Activated CD8-positive, alpha-beta T cell treated with anti-CD3 and anti-CD28 coated beads for 36 hours (primary cell): ENCODE data around the gene LRMDA. TPM values are rescaled to one million over a fixed set of nuclear protein-coding genes. Genes with fewer than 3 reads are reported as not detected.

Experiments used
- ATAC-seq: fragments of 200-7000 bp; cut with Tn5 transposase; one replicate; pipeline ENCODE4 v1.10.0; 2021; ENCODE audit warnings: mild to moderate bottlenecking, moderate library complexity
- CTCF ChIA-PET: fragments of 350-600 bp; sonication (Branson Sonifier 250); formaldehyde crosslinking; loops from one replicate; lab custom pipeline; 2021; ENCODE audit warnings: antibody characterized with exemption; lab: Charles Lee
- POLR2A ChIA-PET: fragments of 350-600 bp; sonication (Branson Sonifier 250); formaldehyde crosslinking; loops from one replicate; lab custom pipeline; 2021; ENCODE audit warnings: antibody characterized with exemption; lab: Charles Lee
- DNase-seq: peaks from one replicate; pipeline ENCODE4 v3.0.0-alpha.2; 2020
- H3K27ac Mint-ChIP-seq: one replicate; pipeline ENCODE4 v1.8.0; 2021; ENCODE audit warnings: mild to moderate bottlenecking, mixed read lengths
- H3K27me3 Mint-ChIP-seq: one replicate; pipeline ENCODE4 v1.8.0; 2021; ENCODE audit warnings: mixed read lengths
- H3K36me3 Mint-ChIP-seq: one replicate; pipeline ENCODE4 v1.8.0; 2021; ENCODE audit warnings: low read depth, mixed read lengths
- H3K4me1 Mint-ChIP-seq: one replicate; pipeline ENCODE4 v1.8.0; 2021; ENCODE audit warnings: low read depth, mixed read lengths
- H3K4me3 Mint-ChIP-seq: one replicate; pipeline ENCODE4 v1.8.0; 2021; ENCODE audit warnings: mild to moderate bottlenecking, moderate library complexity, mixed read lengths
- H3K9me3 Mint-ChIP-seq: one replicate; pipeline ENCODE4 v1.8.0; 2021; ENCODE audit warnings: mixed read lengths
- intact Hi-C: fragments of 100-400 bp; cut with micrococcal nuclease; formaldehyde crosslinking; loops from one replicate; pipeline ENCODE4 v1.10.0; 2022
- total RNA-seq, 2 experiments: library from RNA; stranded (reverse); gene quantifications; one replicate each; pipeline ENCODE4 v1.2.3, GENCODE V29; 2021
- TF ChIP-seq, protein P1 (sequence below): fragments of 200-600 bp; IDR thresholded peaks from one replicate; pipeline ENCODE4 v1.8.0; 2022; ENCODE audit warnings: antibody characterized with exemption, mild to moderate bottlenecking

The LRMDA gene
- not detected for total RNA-seq

DNA sequence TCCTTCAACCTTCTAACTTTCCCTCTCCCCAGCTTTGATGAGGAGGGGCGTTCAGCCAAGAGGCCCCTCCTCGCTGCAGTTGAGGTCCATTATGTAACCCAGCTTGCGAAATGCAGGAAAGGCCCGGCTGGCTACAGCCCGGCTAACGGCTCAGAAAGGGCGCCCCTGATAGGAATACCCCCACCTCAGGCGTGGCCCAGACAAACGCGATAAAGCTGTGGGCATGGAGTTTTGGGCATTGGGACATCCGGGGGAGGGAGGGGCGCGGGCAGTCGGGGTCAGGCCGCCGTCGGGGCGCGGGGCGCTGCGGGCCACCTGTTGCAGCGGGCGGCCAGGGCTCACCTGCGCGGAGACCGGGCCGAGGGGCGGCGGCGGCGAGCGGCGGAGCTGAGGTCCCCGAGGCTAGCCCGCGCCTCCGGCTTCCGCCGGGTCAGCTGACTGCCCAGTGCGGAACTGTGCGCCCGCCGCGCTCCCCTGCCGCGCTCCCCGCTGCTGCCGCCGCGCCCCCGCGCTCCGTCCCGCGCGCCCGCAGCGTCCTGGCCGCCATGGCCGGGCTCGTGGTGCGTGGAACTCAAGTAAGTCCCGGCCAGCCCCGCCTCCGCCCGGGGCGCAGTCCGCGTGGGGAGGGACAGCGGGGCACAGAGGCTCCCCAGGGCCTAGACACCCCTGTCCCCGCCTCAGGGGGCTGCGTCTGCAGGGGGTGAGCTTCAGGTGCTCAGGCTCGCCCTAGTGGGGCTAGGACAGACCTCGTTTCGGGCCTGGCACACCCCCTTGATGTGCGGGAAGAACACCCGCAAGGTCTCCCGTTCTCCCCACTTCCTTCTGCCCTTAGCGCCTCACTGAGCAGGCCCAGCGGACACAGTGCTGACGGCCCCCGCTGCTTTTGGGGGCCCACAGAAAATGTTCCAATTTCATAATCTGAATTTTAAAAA lies at the start of gene LRMDA:
TSS of gene LRMDA (plus strand) at position 445 of the 932 bp plus-strand sequence.
- H3K9me3 Mint-ChIP-seq = no peaks in the 10 kb centered on the region
- CTCF ChIA-PET = no interaction called here
- no peak for ATAC-seq
- no peaks in the 10 kb centered on the region for H3K36me3 Mint-ChIP-seq
- DNase-seq = no peak
- POLR2A ChIA-PET = no interaction called here
- H3K4me3 Mint-ChIP-seq = no peak within 1 kb of the TSS
- TF ChIP-seq, protein P1, sequence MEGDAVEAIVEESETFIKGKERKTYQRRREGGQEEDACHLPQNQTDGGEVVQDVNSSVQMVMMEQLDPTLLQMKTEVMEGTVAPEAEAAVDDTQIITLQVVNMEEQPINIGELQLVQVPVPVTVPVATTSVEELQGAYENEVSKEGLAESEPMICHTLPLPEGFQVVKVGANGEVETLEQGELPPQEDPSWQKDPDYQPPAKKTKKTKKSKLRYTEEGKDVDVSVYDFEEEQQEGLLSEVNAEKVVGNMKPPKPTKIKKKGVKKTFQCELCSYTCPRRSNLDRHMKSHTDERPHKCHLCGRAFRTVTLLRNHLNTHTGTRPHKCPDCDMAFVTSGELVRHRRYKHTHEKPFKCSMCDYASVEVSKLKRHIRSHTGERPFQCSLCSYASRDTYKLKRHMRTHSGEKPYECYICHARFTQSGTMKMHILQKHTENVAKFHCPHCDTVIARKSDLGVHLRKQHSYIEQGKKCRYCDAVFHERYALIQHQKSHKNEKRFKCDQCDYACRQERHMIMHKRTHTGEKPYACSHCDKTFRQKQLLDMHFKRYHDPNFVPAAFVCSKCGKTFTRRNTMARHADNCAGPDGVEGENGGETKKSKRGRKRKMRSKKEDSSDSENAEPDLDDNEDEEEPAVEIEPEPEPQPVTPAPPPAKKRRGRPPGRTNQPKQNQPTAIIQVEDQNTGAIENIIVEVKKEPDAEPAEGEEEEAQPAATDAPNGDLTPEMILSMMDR = no peak
- intact Hi-C loops = no loop called here
- no peak within 1 kb of the TSS for H3K27ac Mint-ChIP-seq
- H3K27me3 Mint-ChIP-seq = peaks cover 52% of the 10 kb centered on the region
- peaks cover 2% of the 10 kb centered on the region for H3K4me1 Mint-ChIP-seq

DNA sequence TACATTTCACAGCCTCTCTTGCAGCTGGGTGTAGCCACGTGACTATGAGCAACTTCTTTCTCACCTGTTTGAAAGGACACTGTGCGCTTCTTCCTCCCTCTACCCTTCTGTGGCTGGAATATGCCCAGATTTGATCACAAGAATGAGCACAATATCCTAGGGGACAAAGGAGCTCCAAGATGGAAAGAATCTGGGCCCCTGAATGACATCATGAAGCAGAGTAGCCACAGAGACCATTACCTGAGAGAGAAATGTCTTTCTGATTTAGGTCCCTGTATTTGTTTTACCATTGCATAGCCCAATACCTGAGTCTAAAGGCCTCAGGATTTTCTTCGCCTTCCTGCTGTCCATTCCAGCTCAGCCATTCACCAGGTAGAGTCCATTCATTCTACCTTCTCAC lies 45.3 kb upstream of the LRMDA start:
- H3K4me1 Mint-ChIP-seq = no peaks in the 10 kb centered on the region
- no peaks in the 10 kb centered on the region for H3K9me3 Mint-ChIP-seq
- intact Hi-C loops = no loop called here
- ChIA-PET POLR2A (no interaction called here), CTCF (interaction anchor here (1.7 kb wide), 1 partner anchor 9 kb away, joined by 6 read pairs; no protein-coding TSS in a partner anchor)
- TF ChIP-seq, protein P1 = no peak
- peaks cover 20% of the 10 kb centered on the region for H3K27me3 Mint-ChIP-seq
- H3K4me3 Mint-ChIP-seq = no peak overlapping the region
- H3K27ac Mint-ChIP-seq = no peak overlapping the region
- H3K36me3 Mint-ChIP-seq = no peaks in the 10 kb centered on the region
- DNase-seq (no peak), ATAC-seq (no peak)

DNA sequence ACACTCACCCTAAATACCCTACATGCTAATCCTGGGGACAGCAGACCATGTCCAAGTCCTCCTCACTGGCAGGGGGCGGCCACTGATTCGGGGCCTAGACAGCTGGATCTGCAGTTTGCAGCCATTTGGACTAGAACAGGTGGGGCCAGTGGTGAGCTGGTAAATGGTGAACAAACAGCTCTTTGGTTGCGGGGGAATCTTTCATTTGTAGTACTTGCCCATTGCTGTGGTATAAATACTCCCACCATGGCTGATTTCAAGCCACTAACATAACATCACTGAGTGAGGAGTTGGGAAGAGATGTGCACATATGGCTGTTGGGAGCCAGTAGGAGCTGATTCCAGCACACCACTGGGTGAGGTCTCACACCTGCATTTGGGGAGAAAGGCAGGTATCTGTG lies 43.3 kb upstream of the LRMDA start:
- DNase-seq (no peak), ATAC-seq (no peak)
- TF ChIP-seq, protein P1 = no peak
- CTCF ChIA-PET = no interaction called here
- Mint-ChIP-seq H3K27ac (no peak overlapping the region), H3K36me3 (no peaks in the 10 kb centered on the region), H3K27me3 (peaks cover 34% of the 10 kb centered on the region), H3K4me3 (no peak overlapping the region), H3K9me3 (no peaks in the 10 kb centered on the region), H3K4me1 (no peaks in the 10 kb centered on the region)
- intact Hi-C loops = no loop called here
- POLR2A ChIA-PET = no interaction called here

DNA sequence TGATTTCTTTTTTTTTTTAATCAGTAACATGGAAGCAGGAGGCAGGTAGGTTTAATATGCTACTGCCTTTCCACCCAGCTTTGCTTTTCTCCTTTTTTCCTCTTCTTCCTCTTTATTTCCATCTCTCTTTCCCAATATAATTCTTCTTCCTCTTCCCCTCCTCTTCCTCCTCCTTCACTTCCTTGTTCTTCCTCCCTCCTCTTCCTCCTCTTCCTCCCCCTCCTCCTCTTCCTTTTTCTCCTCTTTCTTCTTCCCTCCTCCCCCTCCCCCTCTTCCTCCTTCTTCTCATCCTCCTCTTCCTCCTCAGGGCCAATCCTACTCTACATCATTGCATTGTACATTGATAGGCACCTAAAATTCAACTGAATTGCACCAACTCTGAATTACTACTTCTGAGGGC lies 41.2 kb upstream of the LRMDA start:
- Mint-ChIP-seq H3K36me3 (no peaks in the 10 kb centered on the region), H3K9me3 (no peaks in the 10 kb centered on the region), H3K27me3 (peaks cover 47% of the 10 kb centered on the region), H3K4me1 (peaks cover 3% of the 10 kb centered on the region), H3K27ac (no peak overlapping the region), H3K4me3 (no peak overlapping the region)
- TF ChIP-seq, protein P1 = no peak
- intact Hi-C loops = no loop called here
- CTCF ChIA-PET = no interaction called here
- ATAC-seq (no peak), DNase-seq (no peak)
- POLR2A ChIA-PET = no interaction called here

DNA sequence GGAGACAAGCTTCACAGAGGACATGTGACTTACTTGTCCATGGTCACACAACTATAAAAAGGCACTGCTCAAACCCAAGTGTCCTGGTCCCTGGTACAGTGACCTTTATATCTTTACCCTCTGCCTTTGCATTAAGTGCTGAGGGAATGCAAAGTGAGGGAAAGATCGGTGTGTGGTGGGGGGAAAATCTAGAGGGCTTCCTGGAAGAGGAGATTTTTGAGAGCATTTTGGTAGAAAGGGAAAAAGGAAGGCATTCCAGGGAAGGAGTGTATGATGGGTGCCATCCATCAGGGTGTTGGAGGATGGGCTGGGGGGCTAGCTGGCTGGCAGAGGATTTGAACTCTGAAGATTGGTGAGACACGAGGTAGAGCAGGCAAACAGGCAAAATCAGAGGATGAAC lies 39.2 kb upstream of the LRMDA start:
- Mint-ChIP-seq H3K27ac (no peak overlapping the region), H3K36me3 (no peaks in the 10 kb centered on the region), H3K9me3 (no peaks in the 10 kb centered on the region), H3K4me3 (no peak overlapping the region), H3K27me3 (peaks cover 47% of the 10 kb centered on the region), H3K4me1 (peaks cover 3% of the 10 kb centered on the region)
- intact Hi-C loops = no loop called here
- DNase-seq (no peak), ATAC-seq (no peak)
- TF ChIP-seq, protein P1 = no peak
- ChIA-PET POLR2A (no interaction called here), CTCF (no interaction called here)
